HepG2 (cell line): ENCODE data around the gene CLTCL1. TPM values are rescaled to one million over a fixed set of nuclear protein-coding genes. Genes with fewer than 3 reads are reported as not detected.

ENCODE experiments used
- CHCHD3 ChIP-seq: sonication (generic); formaldehyde crosslinking; IDR thresholded peaks from 2 replicates; pipeline ENCODE4 v1.8.0; 2022; ENCODE audit warnings: mild to moderate bottlenecking, missing genetic modification reagents, moderate library complexity
- EP300 ChIP-seq, 3 experiments: sonication (generic) in 1 of 3; formaldehyde crosslinking in 1 of 3; IDR thresholded peaks; 2 replicates each; pipeline versions ENCODE4 v1.5.1 to v1.6.1; 2011 to 2020; ENCODE audit warnings: low read depth in 2 of 3, low read length in 2 of 3, borderline replicate concordance in 1 of 3, improper control_type of control experiment in 1 of 3, mild to moderate bottlenecking in 1 of 3, missing genetic modification reagents in 1 of 3, moderate library complexity in 1 of 3
- HMG20A ChIP-seq: IDR thresholded peaks from 2 replicates; pipeline ENCODE4 v1.6.1; 2016; ENCODE audit warnings: borderline replicate concordance
- KDM2A ChIP-seq: sonication (generic); formaldehyde crosslinking; IDR thresholded peaks from 2 replicates; pipeline ENCODE4 v1.4.0; 2020; ENCODE audit warnings: low read depth, missing genetic modification reagents, borderline replicate concordance
- KDM5B ChIP-seq: sonication (generic); formaldehyde crosslinking; IDR thresholded peaks from 2 replicates; pipeline ENCODE4 v1.4.0; 2020; ENCODE audit warnings: missing genetic modification reagents, mild to moderate bottlenecking, borderline replicate concordance
- MED1 ChIP-seq: sonication (generic); formaldehyde crosslinking; IDR thresholded peaks from 2 replicates; pipeline ENCODE4 v1.4.0; 2020; ENCODE audit warnings: missing genetic modification reagents
- NFIB ChIP-seq: sonication (generic); formaldehyde crosslinking; IDR thresholded peaks from 2 replicates; pipeline ENCODE4 v1.9.0; 2021; ENCODE audit warnings: missing genetic modification reagents, mild to moderate bottlenecking, borderline replicate concordance
- PITX1 ChIP-seq: sonication (generic); formaldehyde crosslinking; IDR thresholded peaks from 2 replicates; pipeline ENCODE4 v1.5.1; 2020; ENCODE audit warnings: mild to moderate bottlenecking, missing genetic modification reagents
- POLR2A ChIP-seq, 2 experiments: IDR thresholded peaks; 2 replicates each; pipeline ENCODE4 v1.6.1; 2011; ENCODE audit warnings: low read depth in 2 of 2, low read length in 2 of 2, mild to moderate bottlenecking in 1 of 2, moderate library complexity in 1 of 2; ENCODE audit not compliant: insufficient read depth in 1 of 2
- SIN3B ChIP-seq: fragments of 150-350 bp; IDR thresholded peaks from 2 replicates; pipeline ENCODE4 v1.6.1; 2014; ENCODE audit warnings: low read length
- SNAPC2 ChIP-seq: sonication (generic); formaldehyde crosslinking; IDR thresholded peaks from 2 replicates; pipeline ENCODE4 v1.8.1; 2022; ENCODE audit warnings: mild to moderate bottlenecking, missing genetic modification reagents
- SOX6 ChIP-seq, 2 experiments: fragments of 450-650 bp in 1 of 2; sonication (generic) in 1 of 2; formaldehyde crosslinking in 1 of 2; IDR thresholded peaks; 2 replicates each; pipeline versions ENCODE4 v1.4.0 to v1.6.1; 2017 to 2020; ENCODE audit warnings: antibody characterized with exemption in 1 of 2, mild to moderate bottlenecking in 1 of 2, missing genetic modification reagents in 1 of 2
- SSRP1 ChIP-seq: IDR thresholded peaks from 2 replicates; pipeline ENCODE4 v1.6.1; 2016; ENCODE audit warnings: control low read depth
- TFE3 ChIP-seq: IDR thresholded peaks from 2 replicates; pipeline ENCODE4 v1.6.1; 2016
- TMF1 ChIP-seq: sonication (generic); formaldehyde crosslinking; IDR thresholded peaks from 2 replicates; pipeline ENCODE4 v1.8.1; 2022; ENCODE audit warnings: low read depth, missing genetic modification reagents
- ZBTB4 ChIP-seq: sonication (generic); formaldehyde crosslinking; IDR thresholded peaks from 2 replicates; pipeline ENCODE4 v1.4.0; 2020; ENCODE audit warnings: missing genetic modification reagents, mild to moderate bottlenecking, borderline replicate concordance
- ZFP41 ChIP-seq: sonication (generic); formaldehyde crosslinking; IDR thresholded peaks from 2 replicates; pipeline ENCODE4 v1.4.0; 2020; ENCODE audit warnings: mild to moderate bottlenecking, missing genetic modification reagents, borderline replicate concordance
- ZKSCAN5 ChIP-seq: sonication (generic); formaldehyde crosslinking; IDR thresholded peaks from 2 replicates; pipeline ENCODE4 v1.5.1; 2020; ENCODE audit warnings: mild to moderate bottlenecking, missing genetic modification reagents
- ZNF552 ChIP-seq: sonication (generic); formaldehyde crosslinking; IDR thresholded peaks from 2 replicates; pipeline ENCODE4 v1.9.0; 2022; ENCODE audit warnings: missing genetic modification reagents, mild to moderate bottlenecking, borderline replicate concordance
- ZNF563 ChIP-seq: sonication (generic); formaldehyde crosslinking; IDR thresholded peaks from 2 replicates; pipeline ENCODE4 v1.8.0; 2022; ENCODE audit warnings: mild to moderate bottlenecking, moderate library complexity, missing genetic modification reagents
- ZNF570 ChIP-seq: sonication (generic); formaldehyde crosslinking; IDR thresholded peaks from 2 replicates; pipeline ENCODE4 v1.4.0; 2020; ENCODE audit warnings: mild to moderate bottlenecking, missing genetic modification reagents, borderline replicate concordance
- ZNF703 ChIP-seq: sonication (generic); formaldehyde crosslinking; IDR thresholded peaks from 2 replicates; pipeline ENCODE4 v1.5.1; 2020; ENCODE audit warnings: missing genetic modification reagents, mild to moderate bottlenecking, moderate library complexity, borderline replicate concordance
- polyA plus RNA-seq, 8 experiments: library from polyadenylated mRNA; depleted of rRNA in 3 of 8; stranded (reverse) in 7 of 8; unstranded in 1 of 8; fragments of >200 nt; fragmentation: Illumina TruSeq in 4 of 8; extraction: Trizol in 4 of 8; gene quantifications; 2 replicates each; pipeline versions ENCODE4 v1.2.1 to v1.2.3, GENCODE V29; 2011 to 2016; ENCODE audit warnings: low read depth in 4 of 8, missing spikeins in 1 of 8, mixed read lengths in 1 of 8; ENCODE audit not compliant: insufficient read depth in 1 of 8
- total RNA-seq, 5 experiments: library from RNA; depleted of rRNA; stranded (reverse); fragments of >200 nt; fragmentation: Illumina TruSeq; extraction: Trizol; gene quantifications; 2 replicates each; pipeline ENCODE4 v1.2.3, GENCODE V29; 2016; ENCODE audit warnings: low read depth in 1 of 5

The CLTCL1 gene
- total and polyA plus RNA-seq, 2 of the 13 experiments (the other 11 are each of a cell fraction or from before 2014, with no cell fraction given), result 8.1 to 10.9 TPM

- TF ChIP-seq MED1 (CRISPR knock-in tag) (peak; percentile 8; the same call in 1 of the 2 replicates), SIN3B (no peak), TFE3 (no peak), TMF1 (no peak), SNAPC2 (CRISPR knock-in tag) (no peak), ZFP41 (CRISPR knock-in tag) (no peak), ZNF552 (CRISPR knock-in tag) (no peak), ZBTB4 (CRISPR knock-in tag) (no peak), ZKSCAN5 (no peak), POLR2A (IDR thresholded peaks at IDR 0.05; ENCODE audit: insufficient read depth in 1 of 2, low read depth in 2 of 2, low read length in 2 of 2) (0 out of 4 replicates have a peak, but pooled peaks of 1 of the 2 experiments have one; percentile 37), SSRP1 (CRISPR knock-in tag) (no peak), KDM2A (CRISPR knock-in tag) (no peak; the same call in 1 of the 2 replicates), HMG20A (no peak), KDM5B (CRISPR knock-in tag) (no peak), NFIB (no peak), EP300 (IDR thresholded peaks at IDR 0.05; ENCODE audit: low read depth in 2 of 2, low read length in 2 of 2) (no peak), EP300 (CRISPR knock-in tag; IDR thresholded peaks at IDR 0.05; ENCODE audit: borderline replicate concordance) (no peak), PITX1 (0 out of 2 replicates have a peak, but pooled peaks have one; percentile 10), ZNF563 (CRISPR knock-in tag) (no peak), CHCHD3 (CRISPR knock-in tag) (no peak; the same call in 1 of the 2 replicates), ZNF570 (CRISPR knock-in tag) (no peak), SOX6 (IDR thresholded peaks at IDR 0.05) (no peak), SOX6 (CRISPR knock-in tag; IDR thresholded peaks at IDR 0.05) (no peak), ZNF703 (CRISPR knock-in tag) (0 out of 2 replicates have a peak, but pooled peaks have one; percentile 56)
Observed at GRCh38 chr22:19177164-19178064, 114.1 kb downstream of the CLTCL1 start (continued).
